ENCODE results near the gene MCU. TPM values are rescaled to one million over a fixed set of nuclear protein-coding genes. Genes with fewer than 3 reads are reported as not detected.
A peak's percentile ranks its signal among the peaks of the same experiment; 100 is the strongest.
"Not testable (repeated sequence)": the region's sequence is repeated elsewhere in the genome, so short reads cannot be mapped to it uniquely, and the experiment has no call there.

MCU gene
- total RNA-seq, 1 experiment from 2014 or later: 11.1 TPM

DNA sequence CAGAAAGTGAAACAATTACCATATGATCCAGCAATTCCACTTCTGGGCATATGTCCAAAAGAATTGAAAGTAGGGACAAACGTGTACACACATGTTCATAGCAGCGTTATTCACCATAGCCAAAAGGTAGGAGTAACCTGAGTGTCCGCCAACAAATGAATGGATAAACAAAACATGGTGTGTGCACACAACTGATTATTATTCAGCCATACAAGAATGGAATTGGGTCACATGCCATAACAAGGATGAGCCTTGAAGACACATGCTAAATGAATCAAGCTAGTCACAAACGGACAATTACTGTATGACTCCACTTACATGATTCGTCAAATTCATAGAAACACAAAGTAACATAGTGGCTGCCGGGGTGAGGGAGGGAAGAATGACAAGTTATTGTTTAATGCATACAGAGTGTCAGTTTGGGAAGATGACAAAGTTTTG lies 197.5 kb downstream of the MCU start:
- no peak for DNase-seq (ENCODE audit: low read depth, low spot score)
- in situ Hi-C loops (cut with HindIII; ENCODE audit: low pct_unique_long_range_greater_than_20kb, low sequenced_read_pairs): no loop called here

DNA sequence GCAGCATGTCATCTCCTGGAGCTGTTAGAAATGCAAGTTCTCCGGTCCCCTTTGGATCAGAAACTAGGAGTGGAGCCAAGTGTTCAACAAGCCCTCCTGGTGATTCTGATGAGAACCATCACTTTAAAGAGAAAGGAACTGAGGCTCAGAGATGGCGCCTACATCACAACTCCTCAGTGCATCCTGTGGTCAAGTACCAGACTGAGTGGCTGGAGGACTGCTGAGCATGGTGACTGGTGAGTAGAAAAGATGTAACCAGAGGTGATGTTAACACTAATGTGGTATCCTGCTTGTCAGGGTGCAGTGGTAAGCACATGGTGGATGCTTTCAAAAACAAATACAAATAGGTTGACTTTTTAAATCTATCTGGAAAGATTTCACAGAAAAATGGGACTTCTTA lies 198.1 kb downstream of the MCU start:
- no peak for DNase-seq (ENCODE audit: low read depth, low spot score)
- in situ Hi-C loops (cut with HindIII; ENCODE audit: low pct_unique_long_range_greater_than_20kb, low sequenced_read_pairs): no loop called here

DNA sequence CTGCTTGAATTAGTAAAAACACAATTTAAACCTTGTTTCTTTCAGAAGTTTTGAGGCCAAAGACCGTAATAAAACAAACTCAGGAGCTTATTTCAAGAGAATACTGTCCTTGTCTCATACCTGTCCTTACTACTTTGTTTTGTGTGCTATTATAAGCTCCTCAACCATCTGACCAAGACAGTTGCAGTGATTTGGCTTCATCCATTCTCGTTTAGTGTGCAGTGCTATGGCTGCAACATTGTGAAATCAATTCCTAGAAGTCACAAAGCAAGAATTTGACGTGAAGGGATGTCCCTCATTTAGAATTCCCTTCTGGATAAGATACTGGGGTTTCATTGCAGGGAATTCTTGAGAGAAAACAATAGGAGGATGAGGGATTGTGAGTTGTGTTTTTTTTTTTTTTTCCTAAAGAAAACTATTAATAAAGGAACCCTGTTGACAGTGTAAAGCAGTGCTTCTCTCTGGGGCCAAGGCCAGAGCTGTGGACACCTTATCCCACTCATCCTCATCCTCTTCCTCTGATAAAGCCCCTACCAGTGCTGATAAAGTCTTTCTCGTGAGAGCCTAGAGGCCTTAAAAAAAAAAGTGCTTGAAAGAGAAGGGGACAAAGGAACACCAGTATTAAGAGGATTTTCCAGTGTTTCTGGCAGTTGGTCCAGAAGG lies 201.3 kb downstream of the MCU start, which contains the start of gene OIT3:
Gene OIT3, plus strand, starts transcription at position 604 of the 663 bp plus-strand sequence. CDS start 60 bp downstream, outside the sequence.
- no peak for DNase-seq (ENCODE audit: low read depth, low spot score)
- in situ Hi-C loops (cut with HindIII; ENCODE audit: low pct_unique_long_range_greater_than_20kb, low sequenced_read_pairs): no loop called here

DNA sequence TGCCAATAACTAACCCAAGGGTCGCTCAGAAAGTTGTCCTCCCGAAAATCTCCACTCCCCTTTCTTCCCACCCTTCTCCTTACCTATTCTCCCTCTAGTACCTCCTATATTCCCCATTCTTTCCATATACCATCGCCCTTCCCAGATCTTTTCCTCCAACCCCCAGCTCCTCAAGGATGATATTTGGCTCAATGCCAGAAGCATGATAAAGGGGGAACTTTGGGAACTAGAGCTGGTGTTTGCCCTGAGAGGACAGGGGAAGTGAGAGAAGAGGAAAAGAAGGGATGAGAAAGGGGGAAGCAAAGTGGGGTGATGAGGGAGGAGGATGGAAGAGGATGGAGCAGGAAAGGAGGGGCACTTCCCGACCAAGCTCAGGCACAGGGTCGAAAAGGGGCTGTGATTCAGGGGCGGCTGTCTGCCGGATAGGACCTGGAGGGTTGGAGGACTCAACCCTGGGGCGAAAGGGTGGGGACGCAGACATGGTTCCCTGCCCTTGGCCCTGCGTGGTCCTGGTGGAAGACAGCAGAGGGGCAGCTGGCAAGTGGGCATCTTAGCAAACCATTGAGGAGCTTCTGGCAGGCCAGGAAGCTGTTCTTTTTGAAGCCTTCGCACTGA lies 203.4 kb downstream of the MCU start:
- in situ Hi-C loops (cut with HindIII; ENCODE audit: low pct_unique_long_range_greater_than_20kb, low sequenced_read_pairs): no loop called here
- DNase-seq (ENCODE audit: low read depth, low spot score): no peak

DNA sequence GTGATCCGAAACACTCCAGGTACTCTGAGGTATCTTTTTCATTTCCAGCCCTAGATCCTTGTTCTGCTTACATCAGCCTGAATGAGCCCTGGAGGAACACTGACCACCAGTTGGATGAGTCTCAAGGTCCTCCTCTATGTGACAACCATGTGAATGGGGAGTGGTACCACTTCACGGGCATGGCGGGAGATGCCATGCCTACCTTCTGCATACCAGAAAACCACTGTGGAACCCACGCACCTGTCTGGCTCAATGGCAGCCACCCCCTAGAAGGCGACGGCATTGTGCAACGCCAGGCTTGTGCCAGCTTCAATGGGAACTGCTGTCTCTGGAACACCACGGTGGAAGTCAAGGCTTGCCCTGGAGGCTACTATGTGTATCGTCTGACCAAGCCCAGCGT lies 206.7 kb downstream of the MCU start:
- in situ Hi-C loops (cut with HindIII; ENCODE audit: low pct_unique_long_range_greater_than_20kb, low sequenced_read_pairs): no loop called here
- DNase-seq (ENCODE audit: low read depth, low spot score): no peak

DNA sequence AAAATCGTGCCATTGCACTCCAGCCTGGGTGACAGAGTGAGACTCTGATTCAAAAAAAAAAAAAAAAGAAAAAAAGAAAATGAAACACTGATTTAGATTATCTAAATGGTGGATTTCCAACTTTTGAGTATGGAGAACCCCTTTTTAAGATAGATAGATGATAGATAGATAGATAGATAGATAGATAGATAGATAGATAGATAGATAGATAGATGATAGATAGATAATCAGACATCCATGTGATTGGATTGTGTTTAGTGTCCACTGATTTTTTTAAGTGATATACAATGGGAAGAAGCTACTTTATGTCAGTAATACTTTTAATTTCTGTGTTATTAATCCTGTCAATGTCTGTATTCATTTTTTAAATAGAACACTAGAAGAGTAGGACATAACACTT lies 207.6 kb downstream of the MCU start:
- DNase-seq (ENCODE audit: low read depth, low spot score): no peak
- in situ Hi-C loops (cut with HindIII; ENCODE audit: low pct_unique_long_range_greater_than_20kb, low sequenced_read_pairs): no loop called here

DNA sequence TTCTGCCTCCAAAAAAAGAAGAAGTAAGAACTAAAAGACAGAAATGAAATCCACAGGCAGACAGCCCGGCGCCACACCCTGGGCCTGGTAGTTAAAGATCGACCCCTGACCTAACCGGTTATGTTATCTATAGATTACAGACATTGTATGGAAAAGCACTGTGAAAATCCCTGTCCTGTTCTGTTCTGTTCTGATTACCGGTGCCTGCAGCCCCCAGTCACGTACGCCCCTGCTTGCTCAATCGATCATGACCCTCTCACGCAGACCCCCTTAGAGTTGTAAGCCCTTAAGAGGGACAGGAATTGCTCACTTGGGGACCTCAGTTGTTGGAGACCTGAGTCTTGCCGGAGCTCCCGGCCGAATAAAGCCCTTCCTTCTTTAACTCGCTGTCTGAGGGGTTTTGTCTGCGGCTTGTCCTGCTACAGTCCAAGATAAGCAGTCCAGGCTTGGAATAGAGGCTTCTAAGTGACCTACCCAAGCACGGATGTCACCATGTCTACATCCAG lies 212.1 kb downstream of the MCU start:
- DNase-seq (ENCODE audit: low read depth, low spot score); in situ Hi-C loops (cut with HindIII; ENCODE audit: low pct_unique_long_range_greater_than_20kb, low sequenced_read_pairs): not testable (repeated sequence)

DNA sequence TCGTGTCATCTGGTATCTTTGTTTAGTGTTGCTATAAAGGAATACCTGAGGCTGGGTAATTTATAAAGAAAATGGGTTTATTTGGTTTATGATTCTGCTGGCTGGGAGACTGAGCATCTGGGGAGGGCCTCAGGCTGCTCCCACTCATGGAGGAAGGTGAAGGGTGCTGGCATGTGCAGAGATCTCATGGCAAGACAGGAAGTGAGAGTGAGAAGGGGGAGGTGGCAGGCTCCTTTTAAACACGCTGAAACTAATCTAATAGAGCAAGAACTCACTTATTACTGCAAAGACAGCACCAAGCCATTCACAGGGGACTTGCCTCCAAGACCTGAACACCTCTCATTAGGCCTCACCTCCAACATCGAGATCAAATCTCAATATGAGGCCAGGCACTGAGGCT lies 212.9 kb downstream of the MCU start:
- in situ Hi-C loops (cut with HindIII; ENCODE audit: low pct_unique_long_range_greater_than_20kb, low sequenced_read_pairs): no loop called here
- no peak for DNase-seq (ENCODE audit: low read depth, low spot score)

DNA sequence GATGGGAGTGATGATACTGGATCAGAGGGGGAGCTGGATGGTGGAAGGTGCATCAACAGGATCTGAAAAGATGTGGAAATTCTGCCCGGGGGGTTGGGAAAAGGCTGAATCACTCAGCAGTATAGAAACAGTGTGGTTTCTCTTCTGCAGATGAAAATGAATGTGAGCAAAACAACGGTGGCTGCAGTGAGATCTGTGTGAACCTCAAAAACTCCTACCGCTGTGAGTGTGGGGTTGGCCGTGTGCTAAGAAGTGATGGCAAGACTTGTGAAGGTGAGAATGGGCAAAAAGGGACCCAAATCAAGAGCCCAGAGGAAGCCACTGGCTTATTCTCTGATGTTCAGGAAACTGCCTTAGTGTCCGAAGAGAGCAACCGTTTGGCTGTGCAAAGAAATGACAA lies 214.5 kb downstream of the MCU start:
- in situ Hi-C loops (cut with HindIII; ENCODE audit: low pct_unique_long_range_greater_than_20kb, low sequenced_read_pairs): no loop called here
- DNase-seq (ENCODE audit: low read depth, low spot score): no peak

DNA sequence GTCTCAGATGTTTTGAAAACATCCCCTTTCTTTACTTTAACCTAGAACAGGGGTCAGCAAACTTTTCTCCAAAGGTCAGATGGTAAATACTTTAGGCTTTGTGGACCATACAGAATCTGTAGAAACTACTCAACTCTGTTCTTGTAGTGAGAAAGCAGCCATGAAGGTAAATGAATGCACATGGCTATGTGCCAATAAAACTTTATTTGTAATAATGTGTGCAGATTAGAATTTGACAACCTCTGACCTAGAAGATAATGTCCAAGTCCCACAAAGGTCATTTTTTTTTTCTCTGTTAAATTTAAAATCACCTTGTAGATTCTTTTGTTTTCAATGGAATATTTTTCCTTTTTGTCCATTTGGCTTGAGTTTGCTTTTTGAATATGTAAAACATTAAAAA lies 218.8 kb downstream of the MCU start:
- DNase-seq (ENCODE audit: low read depth, low spot score): no peak
- in situ Hi-C loops (cut with HindIII; ENCODE audit: low pct_unique_long_range_greater_than_20kb, low sequenced_read_pairs): no loop called here

DNA sequence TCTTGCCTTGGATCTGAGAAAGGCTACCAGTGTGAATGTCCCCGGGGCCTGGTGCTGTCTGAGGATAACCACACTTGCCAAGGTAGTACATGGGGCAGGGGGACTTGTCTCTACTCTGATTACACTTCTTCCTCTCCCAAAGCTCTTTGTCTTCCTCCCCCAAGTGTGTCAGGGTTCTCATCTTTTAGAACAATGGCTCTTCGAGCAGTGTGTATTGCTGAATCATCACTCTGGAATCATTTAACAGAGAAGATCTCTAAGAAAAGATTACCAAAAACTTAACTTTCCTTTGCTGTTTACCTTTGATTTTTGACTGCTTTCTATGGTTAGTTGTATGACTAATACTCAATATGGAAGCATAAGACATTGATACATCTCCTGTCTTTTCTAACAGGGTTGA lies 219.8 kb downstream of the MCU start:
- no peak for DNase-seq (ENCODE audit: low read depth, low spot score)
- in situ Hi-C loops (cut with HindIII; ENCODE audit: low pct_unique_long_range_greater_than_20kb, low sequenced_read_pairs): no loop called here

DNA sequence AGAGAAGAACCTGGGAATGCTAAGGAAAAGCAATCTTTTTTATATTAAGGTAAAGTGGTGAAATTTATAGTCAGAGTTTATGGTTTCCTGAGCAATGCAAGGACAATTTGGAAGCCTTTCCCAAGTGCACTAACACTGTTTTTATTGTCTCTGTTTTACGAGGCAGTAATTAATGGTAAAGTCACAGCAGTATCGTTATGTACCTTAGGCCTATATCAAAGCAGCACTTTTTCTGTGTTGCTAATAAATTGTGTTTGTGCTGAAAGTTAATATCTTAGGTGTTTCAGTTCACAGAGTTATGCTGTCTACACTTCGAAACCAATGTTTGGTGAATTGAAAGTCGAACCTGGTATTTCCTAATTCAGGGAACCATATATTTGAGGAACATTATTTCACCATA lies 220.8 kb downstream of the MCU start:
- in situ Hi-C loops (cut with HindIII; ENCODE audit: low pct_unique_long_range_greater_than_20kb, low sequenced_read_pairs): no loop called here
- no peak for DNase-seq (ENCODE audit: low read depth, low spot score)

DNA sequence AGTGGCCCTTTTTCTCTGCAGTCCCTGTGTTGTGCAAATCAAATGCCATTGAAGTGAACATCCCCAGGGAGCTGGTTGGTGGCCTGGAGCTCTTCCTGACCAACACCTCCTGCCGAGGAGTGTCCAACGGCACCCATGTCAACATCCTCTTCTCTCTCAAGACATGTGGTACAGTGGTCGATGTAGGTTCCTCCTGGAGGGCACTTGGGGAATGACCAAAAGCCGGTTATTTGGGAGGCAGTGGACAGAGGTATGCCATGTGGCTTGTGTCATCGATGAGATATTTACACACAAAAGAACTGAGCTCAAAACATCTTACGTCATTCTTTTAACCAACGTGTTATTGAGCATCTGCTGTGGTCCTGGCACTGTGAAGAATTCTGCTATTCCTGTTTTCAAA lies 221.3 kb downstream of the MCU start:
- no peak for DNase-seq (ENCODE audit: low read depth, low spot score)
- in situ Hi-C loops (cut with HindIII; ENCODE audit: low pct_unique_long_range_greater_than_20kb, low sequenced_read_pairs): no loop called here

DNA sequence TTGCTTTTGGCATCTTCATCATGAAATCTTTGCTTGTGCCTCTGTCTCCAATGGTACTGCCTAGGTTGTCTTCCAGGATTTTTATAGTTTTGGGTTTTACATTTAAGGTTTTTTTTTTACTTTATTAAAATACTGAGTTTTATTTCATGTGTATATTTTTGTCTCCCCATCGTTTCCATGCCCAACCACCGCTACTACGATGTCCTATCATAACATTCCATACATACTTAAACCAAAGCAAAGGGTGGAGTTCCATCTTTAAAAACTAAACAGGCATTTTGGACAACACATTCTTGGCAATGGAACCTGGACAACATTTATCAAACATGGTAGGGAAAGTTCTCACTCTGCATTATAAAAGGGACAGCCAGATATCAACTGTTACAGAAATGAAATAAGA lies 225.3 kb downstream of the MCU start:
- in situ Hi-C loops (cut with HindIII; ENCODE audit: low pct_unique_long_range_greater_than_20kb, low sequenced_read_pairs); DNase-seq (ENCODE audit: low read depth, low spot score): not testable (repeated sequence)

DNA sequence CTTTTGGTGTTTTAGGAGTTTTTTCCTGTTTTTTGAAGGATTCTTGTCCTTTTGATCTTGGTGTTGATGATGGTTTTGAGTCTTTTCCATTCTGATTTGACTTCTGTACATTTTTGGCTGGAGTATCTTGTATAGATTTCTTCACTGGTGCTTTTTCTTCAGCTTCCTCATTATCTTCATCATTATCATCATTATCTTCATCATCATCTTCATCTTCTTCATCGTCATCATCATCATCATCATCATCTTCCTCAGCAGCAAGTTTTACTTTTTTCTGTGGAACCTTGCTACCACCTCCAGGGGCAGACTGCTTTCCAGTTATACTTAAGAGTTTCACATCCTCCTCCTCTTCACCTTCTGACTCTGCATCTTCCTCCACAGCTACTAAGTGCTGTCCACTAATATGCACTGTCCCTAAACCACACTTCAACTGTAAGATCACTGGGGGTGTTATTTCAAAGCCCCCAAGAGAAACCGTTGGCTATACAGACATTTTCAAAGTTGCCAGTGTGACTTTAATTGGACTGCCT lies 225.9 kb downstream of the MCU start:
- in situ Hi-C loops (cut with HindIII; ENCODE audit: low pct_unique_long_range_greater_than_20kb, low sequenced_read_pairs); DNase-seq (ENCODE audit: low read depth, low spot score): not testable (repeated sequence)

DNA sequence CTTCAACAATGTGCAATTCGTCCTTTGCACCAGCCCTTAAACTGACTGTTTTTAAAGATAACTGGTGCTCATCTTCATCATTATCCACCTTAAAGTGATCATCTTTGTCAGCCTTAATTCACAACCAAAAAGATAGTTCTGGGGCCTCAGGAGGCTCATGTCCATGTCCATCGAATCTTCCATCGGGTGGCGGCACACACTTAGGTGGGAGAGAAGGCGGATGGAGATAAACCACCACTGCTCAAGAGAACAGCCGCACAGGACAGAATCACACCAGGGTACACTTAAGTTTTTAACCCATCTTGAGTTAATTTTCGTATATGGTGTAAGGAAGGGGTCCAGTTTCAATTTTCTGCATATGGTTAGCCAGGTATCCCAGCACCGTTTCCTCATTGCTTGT lies 226.4 kb downstream of the MCU start:
- in situ Hi-C loops (cut with HindIII; ENCODE audit: low pct_unique_long_range_greater_than_20kb, low sequenced_read_pairs): no loop called here
- DNase-seq (ENCODE audit: low read depth, low spot score): no peak

DNA sequence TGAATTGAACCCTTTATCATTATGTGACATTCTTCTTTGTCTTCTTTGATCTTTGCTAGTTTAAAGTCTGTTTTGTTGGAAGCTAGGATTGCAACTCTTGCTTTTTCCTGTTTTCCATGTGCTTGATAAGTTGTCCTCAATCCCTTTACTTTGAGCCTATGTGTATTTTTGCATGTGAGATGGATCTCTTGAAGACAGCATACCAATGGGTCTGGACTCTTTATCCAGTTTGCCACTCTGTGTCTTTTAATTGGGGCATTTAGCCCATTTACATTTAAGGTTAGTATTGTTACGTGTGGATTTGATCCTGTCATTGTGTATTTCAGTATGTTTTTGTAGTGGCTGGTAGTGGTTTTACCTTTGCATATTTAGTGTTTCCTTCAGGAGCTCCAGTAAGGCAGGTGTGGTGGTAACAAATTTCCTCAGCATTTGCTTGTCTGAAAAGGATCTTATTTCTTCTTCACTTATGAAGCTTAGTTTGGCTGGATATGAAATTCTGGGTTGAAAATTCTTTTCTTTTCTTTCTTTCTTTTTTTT lies 229.3 kb downstream of the MCU start:
- DNase-seq (ENCODE audit: low read depth, low spot score); in situ Hi-C loops (cut with HindIII; ENCODE audit: low pct_unique_long_range_greater_than_20kb, low sequenced_read_pairs): not testable (repeated sequence)

DNA sequence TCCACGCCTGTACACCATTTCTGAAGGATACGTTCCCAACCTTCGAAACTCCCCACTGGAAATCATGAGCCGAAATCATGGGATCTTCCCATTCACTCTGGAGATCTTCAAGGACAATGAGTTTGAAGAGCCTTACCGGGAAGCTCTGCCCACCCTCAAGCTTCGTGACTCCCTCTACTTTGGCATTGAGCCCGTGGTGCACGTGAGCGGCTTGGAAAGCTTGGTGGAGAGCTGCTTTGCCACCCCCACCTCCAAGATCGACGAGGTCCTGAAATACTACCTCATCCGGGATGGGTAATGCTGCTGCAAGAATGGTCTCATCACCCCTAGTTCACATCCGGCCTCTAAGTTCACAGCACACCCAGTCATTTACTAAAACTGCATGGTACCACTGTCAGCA lies 232.4 kb downstream of the MCU start:
- in situ Hi-C loops (cut with HindIII; ENCODE audit: low pct_unique_long_range_greater_than_20kb, low sequenced_read_pairs): no loop called here
- DNase-seq (ENCODE audit: low read depth, low spot score): peak; percentile 33
